GM19452 (cell line): Measurements from ENCODE around the gene AAK1.

ENCODE experiments used
- ATAC-seq: cut with Tn5 transposase; IDR thresholded peaks from one replicate; pipeline ENCODE4 v1.9.1; 2021; ENCODE audit not compliant: unreplicated experiment

Gene AAK1

GRCh38 chr2:69604026-69604678 is 39.4 kb downstream of the AAK1 start:
- no peak for ATAC-seq

- ATAC-seq = no peak
Measured at GRCh38 chr2:69603146-69603743, 40.3 kb downstream of the AAK1 start.

- ATAC-seq = no peak
Measured at GRCh38 chr2:69601179-69601612, 42.3 kb downstream of the AAK1 start.

- no peak for ATAC-seq
Measured at GRCh38 chr2:69600425-69600824, 43.1 kb downstream of the AAK1 start.

GRCh38 chr2:69597843-69598610 is 45.5 kb downstream of the AAK1 start:
- ATAC-seq = no peak

- ATAC-seq = no peak
Measured at GRCh38 chr2:69597105-69597504, 46.4 kb downstream of the AAK1 start.

DNA sequence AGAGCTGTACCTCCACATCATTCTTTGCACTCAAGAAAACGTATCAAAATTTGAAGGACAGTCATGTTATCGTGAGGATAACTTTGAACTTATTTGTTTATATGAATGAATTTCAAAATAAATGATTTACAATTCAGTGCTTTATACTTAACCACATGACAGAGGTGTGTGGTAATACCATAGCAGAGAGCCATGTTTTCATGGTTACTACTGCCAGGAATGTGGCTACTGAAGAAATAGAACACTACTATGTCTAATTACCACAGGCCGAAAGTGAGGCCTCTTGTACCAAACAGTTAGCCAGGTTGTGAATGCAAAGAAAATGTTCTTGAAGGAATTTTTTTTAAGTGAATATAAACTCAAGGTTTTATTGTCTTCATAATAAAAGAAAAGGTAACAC is 49.2 kb downstream of the AAK1 start:
- no peak for ATAC-seq

- ATAC-seq = no peak
Measured at GRCh38 chr2:69592511-69592910, 51.0 kb downstream of the AAK1 start.

- ATAC-seq = no peak
Measured at GRCh38 chr2:69589973-69590652, 53.4 kb downstream of the AAK1 start.

DNA sequence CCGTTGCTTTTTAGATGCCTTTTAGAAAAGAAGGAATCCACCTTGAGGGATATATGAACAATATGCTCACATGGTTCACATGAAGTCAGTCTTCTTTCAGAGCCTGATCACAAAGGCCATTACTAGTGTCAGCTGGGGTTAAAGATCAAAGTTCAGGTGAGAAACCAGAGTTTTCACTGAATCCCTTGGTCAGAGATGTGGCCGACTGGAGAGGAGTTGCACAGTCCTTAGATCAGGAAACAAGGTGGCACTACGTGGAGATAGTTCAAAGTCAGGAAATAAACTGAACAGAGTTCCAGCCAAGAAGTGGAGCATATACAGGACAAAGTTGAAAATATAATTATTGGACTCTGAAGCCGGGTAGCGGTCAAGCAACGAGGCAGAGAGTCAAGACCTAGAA is 54.6 kb downstream of the AAK1 start:
- no peak for ATAC-seq

- ATAC-seq = no peak
Measured at GRCh38 chr2:69588403-69588802, 55.1 kb downstream of the AAK1 start.

GRCh38 chr2:69585855-69586555 is 57.5 kb downstream of the AAK1 start:
- ATAC-seq = no peak

DNA sequence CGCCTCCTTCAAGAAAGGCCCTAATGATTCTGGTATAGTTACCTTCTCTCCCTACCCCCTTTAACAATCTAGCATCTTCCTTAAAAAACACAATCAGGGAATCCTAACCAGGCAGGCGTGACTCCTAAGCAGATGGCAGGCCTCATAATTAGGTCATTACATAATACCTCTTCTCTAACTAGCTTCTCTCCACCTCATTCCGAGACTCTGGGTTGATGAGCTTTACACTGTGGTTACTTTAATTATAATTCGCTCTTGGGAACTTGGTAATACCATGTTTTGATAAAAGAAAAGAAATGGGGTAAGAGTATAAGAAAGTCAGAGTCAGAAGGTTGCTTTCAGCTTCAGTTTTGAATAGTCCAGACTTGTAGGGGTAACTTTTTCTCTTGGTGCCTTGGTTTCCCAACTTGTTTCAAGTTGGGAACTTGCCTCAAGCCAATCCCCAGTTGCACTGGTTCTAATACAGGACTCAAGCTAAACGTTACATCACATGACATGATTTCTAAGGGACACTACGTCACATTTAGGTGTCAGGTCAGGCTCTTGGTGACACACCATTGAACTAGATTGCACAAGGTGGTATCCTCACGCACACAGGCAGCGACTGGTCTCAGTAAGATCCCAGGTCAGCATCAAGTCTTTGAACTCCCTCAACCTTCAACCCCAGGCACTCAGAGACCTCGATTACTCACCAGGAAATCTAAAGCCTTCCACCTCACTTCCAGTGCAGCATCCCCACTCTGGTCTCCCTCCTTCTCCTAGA is 59.2 kb downstream of the AAK1 start:
- ATAC-seq = no peak

DNA sequence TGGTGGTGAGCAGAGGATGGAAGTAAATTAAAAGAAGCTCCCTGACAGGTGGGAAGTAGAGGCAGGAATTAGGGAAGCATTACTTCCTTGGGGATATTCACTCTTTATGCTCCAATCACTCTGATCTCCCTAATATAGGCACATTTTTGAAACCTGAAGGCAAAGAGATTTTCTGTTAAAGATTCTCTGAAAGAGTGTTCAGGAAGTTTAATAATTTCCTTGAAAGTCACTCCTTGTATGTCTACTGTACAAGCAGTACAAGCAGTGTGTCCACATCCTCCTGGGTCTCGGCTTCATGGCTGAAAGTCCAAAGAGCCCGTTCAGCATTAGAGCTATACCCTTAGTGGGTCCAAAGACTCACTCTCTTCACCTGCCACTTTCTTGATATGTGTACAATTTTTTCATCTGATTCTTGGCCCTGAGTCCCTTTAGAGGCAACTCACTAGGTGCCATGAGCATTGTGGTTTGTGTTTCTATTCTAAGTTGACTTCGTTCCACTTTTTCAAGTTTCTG is 60.2 kb downstream of the AAK1 start:
- no peak for ATAC-seq

DNA sequence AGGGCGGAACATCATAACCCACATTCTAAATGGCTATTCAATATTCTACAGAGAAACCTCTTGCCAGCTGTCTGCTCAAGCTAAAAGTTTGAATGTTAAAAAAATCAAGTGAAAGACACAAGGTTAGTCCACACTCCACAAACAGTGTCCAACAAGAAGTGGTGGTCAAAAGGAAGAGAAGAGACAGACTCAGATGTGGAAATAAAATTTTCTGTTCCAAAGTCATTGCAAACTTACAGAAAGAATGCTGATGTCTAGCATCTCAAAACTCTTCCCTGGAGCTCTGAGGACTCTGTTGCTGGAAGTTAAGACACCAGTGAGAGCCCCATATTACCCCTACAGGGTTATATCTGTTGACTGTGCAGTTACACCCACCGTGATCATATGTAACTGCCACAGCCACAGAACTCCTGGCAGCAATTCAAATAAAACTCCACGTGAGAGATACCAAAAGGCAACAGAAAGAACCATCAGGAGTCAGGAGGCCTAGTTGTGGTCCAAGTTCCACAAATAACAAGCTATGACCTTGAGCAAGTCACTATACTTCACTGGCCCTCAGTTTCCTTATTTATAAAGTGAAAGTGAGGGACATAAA is 60.9 kb downstream of the AAK1 start:
- ATAC-seq = no peak

DNA sequence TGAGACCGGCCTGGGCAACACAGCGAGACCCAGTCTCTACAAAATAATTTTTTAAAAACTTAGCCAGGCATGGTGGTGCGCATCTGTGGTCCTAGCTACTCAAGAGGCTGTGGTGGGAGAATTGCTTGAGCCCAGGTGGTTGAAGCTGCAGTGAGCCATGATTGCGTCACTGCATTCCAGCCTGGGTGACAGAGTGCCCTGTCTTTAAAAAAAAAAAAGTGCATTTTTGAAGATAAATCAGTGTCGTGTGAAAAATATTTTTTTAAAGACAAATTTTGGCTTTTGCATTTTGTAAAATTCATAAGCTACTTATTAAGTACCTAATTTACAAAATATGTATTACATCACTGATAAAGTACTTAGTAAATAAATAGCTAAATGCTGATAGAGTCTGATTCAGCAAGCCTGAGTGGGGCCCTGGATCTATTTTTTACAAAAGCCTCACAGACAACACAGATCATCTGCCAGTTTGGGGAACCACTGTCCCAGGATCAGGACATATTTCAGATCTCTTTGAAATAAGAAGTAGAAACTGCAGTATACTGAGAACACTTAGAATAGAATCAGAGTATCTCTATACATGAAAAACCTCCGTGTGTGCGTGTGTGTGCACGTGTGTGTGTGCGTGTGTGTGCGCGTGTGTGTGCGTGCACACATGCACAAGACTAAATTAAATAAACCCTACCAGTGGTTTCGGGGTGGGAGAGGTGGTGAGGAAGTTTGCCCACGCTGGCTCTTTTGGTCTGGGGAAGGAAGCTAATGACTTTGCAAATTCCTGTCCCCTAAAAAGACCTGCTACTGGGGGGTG is 61.6 kb downstream of the AAK1 start:
- no peak for ATAC-seq

DNA sequence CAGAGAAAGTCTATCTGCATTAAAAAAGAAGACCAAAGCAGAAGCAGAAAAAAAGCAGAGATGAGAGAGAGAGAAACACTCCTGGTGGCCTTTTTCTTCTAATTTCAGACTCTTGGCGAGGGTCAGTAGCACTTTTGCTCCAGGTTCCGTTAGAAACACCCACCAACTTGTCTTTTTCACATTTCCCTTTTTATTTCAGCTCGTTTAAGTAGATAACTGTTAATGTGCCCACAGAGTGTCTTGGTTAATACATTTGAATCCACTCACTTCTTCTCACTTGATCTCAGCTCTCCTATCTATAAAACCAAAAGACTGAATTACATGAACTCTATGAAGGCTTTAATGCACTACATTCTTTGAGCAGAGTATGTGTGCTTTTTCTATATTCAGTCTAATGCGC is 63.1 kb downstream of the AAK1 start:
- ATAC-seq = no peak

DNA sequence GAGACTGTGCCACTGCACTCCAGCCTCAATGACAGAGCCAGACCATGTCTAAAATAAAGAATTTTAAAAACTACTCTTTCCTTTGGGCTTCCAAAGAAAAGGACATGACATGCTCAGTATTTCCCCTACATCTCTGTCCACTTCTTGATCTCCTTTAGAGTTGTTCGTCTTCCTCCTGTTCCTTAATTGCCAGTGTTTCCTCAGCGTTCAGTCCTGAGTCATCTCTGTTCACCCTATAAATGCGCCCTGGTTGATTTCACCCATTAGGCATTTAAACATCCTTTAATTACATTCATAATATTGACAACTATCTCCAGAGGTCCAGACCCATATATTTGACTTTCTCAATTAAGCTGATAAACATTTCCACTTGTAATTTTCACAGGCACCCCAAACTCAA is 64.0 kb downstream of the AAK1 start:
- ATAC-seq = no peak

GRCh38 chr2:69578198-69578540 is 65.4 kb downstream of the AAK1 start:
- ATAC-seq = no peak
